ENCODE measurements around the gene TAS2R19. TPM values are rescaled to one million over a fixed set of nuclear protein-coding genes. Genes with fewer than 3 reads are reported as not detected.
A peak's percentile ranks its signal among the peaks of the same experiment; 100 is the strongest.
"Not testable (repeated sequence)": the region's sequence is repeated elsewhere in the genome, so short reads cannot be mapped to it uniquely, and the experiment has no call there.

TAS2R19 gene
- total and polyA plus RNA-seq, 4 donors: 0.13 to 25.0 (median 1.7) TPM

- Histone ChIP-seq H3K27ac (ENCODE audit: low read depth in 1 of 2, low read length in 1 of 2) (no peak overlapping the region), H3K9ac (ENCODE audit: insufficient read depth in 1 of 2, low read length in 2 of 2) (no peak overlapping the region), H3K4me1 (ENCODE audit: control insufficient read depth in 5 of 5, insufficient read depth in 5 of 5, low read length in 5 of 5) (no peaks in the 10 kb centered on the region), H3K27me3 (ENCODE audit: control insufficient read depth in 3 of 3, insufficient read depth in 3 of 3, low read length in 2 of 3) (no peaks in the 10 kb centered on the region), H3K9me3 (ENCODE audit: control insufficient read depth in 4 of 4, insufficient read depth in 3 of 4, low read length in 3 of 4) (no peaks in the 10 kb centered on the region), H3K4me3 (no peak overlapping the region), H3K36me3 (ENCODE audit: control insufficient read depth in 4 of 4, insufficient read depth in 4 of 4, low read length in 4 of 4) (peaks cover 0 to 9% (median 4%) of the 10 kb centered on the region in 4 donors)
- TF ChIP-seq CTCF (IDR thresholded peaks at IDR 0.05; ENCODE audit: control extremely low read depth, extremely low read depth): no peak
- 85 to 86% methylated on average over 1 of the region's 1 CpG for WGBS, 2 donors
- DNase-seq (peak in 1 of 3 donors; percentile 14), ATAC-seq (ENCODE audit: insufficient read depth, low FRiP score) (no peak)
Measured at GRCh38 chr12:11040162-11040561, 17.7 kb upstream of the TAS2R19 start.

DNA sequence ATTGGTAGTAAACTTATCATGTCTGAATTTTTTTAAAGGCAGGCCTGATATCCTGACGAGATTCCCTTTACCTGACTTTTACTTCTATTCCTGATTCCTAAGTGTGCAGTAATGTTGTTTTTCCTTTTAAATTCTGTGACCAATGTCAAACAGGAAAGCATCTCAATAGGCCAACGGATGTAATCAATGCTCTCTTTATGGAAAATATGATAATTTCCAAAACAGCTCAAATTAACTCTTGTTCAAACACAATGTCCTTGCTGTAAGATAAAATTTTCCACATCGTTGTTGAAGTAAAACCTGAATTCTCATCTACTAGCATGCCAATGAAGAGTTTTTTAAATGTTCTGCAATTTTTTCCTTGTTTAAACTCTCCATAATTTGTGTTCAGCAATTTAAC lies 16.8 kb upstream of the TAS2R19 start:
- TF ChIP-seq CTCF (IDR thresholded peaks at IDR 0.05; ENCODE audit: control extremely low read depth, extremely low read depth): no peak
- WGBS, 2 donors: 65 to 90% methylated on average over 3 of the region's 3 CpGs
- no peaks in the 10 kb centered on the region for H3K4me1 ChIP-seq (ENCODE audit: control insufficient read depth in 5 of 5, insufficient read depth in 5 of 5, low read length in 5 of 5)
- DNase-seq: no peak
- H3K9me3 ChIP-seq (ENCODE audit: control insufficient read depth in 4 of 4, insufficient read depth in 3 of 4, low read length in 3 of 4): no peaks in the 10 kb centered on the region
- peaks cover 0 to 7% (median 0%) of the 10 kb centered on the region in 4 donors for H3K36me3 ChIP-seq (ENCODE audit: control insufficient read depth in 4 of 4, insufficient read depth in 4 of 4, low read length in 4 of 4)
- H3K9ac ChIP-seq (ENCODE audit: insufficient read depth in 1 of 2, low read length in 2 of 2): no peak overlapping the region
- ATAC-seq (ENCODE audit: insufficient read depth, low FRiP score): no peak
- H3K4me3 ChIP-seq: no peak overlapping the region
- H3K27me3 ChIP-seq (ENCODE audit: control insufficient read depth in 3 of 3, insufficient read depth in 3 of 3, low read length in 2 of 3): no peaks in the 10 kb centered on the region
- H3K27ac ChIP-seq (ENCODE audit: low read depth in 1 of 2, low read length in 1 of 2): no peak overlapping the region

DNA sequence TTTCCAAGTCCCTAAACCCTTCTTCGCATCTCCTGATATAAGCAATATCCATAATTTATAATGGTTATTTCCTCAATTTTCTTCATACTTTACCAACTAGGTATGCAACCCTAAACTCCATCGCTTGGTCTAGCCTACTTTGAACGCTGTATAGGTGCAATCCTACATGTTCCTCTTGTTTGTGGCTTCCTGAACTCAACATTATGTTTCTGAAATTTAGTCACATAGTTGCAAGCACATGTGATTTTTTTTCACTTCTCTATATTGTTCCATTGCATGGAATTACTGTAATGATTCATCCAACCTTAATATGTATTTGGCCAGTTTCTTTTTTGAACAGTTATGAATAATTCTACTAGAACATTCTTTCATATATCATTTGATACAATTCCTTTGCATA lies 11.5 kb upstream of the TAS2R19 start:
- not testable (repeated sequence) for ATAC-seq (ENCODE audit: insufficient read depth, low FRiP score); H3K9ac ChIP-seq (ENCODE audit: insufficient read depth in 1 of 2, low read length in 2 of 2); H3K4me3 ChIP-seq; DNase-seq; H3K36me3 ChIP-seq (ENCODE audit: control insufficient read depth in 4 of 4, insufficient read depth in 4 of 4, low read length in 4 of 4); H3K9me3 ChIP-seq (ENCODE audit: control insufficient read depth in 4 of 4, insufficient read depth in 3 of 4, low read length in 3 of 4); H3K27me3 ChIP-seq (ENCODE audit: control insufficient read depth in 3 of 3, insufficient read depth in 3 of 3, low read length in 2 of 3); H3K4me1 ChIP-seq (ENCODE audit: control insufficient read depth in 5 of 5, insufficient read depth in 5 of 5, low read length in 5 of 5); H3K27ac ChIP-seq (ENCODE audit: low read depth in 1 of 2, low read length in 1 of 2)
- 100% methylated on average over 1 of the region's 3 CpGs; no CpG with 5 or more reads in 1 of the 2 donors for WGBS, 2 donors

GRCh38 chr12:11031307-11031706 lies 8.9 kb upstream of the TAS2R19 start, which contains the start of gene TAS2R31:
TSS of gene TAS2R31 (minus strand) at chr12:11031407. CDS start at chr12:11031335, 72 bp downstream.
- Histone ChIP-seq H3K27ac (ENCODE audit: low read depth in 1 of 2, low read length in 1 of 2) (no peak within 1 kb of the TSS), H3K4me1 (ENCODE audit: control insufficient read depth in 5 of 5, insufficient read depth in 5 of 5, low read length in 5 of 5) (no peaks in the 10 kb centered on the region), H3K4me3 (no peak within 1 kb of the TSS), H3K27me3 (ENCODE audit: control insufficient read depth in 3 of 3, insufficient read depth in 3 of 3, low read length in 2 of 3) (no peaks in the 10 kb centered on the region), H3K9ac (ENCODE audit: insufficient read depth in 1 of 2, low read length in 2 of 2) (no peak within 1 kb of the TSS), H3K36me3 (ENCODE audit: control insufficient read depth in 4 of 4, insufficient read depth in 4 of 4, low read length in 4 of 4) (peaks cover 0 to 7% (median 3%) of the 10 kb centered on the region in 4 donors), H3K9me3 (ENCODE audit: control insufficient read depth in 4 of 4, insufficient read depth in 3 of 4, low read length in 3 of 4) (no peaks in the 10 kb centered on the region)
- DNase-seq (no peak), ATAC-seq (ENCODE audit: insufficient read depth, low FRiP score) (no peak)
- whole genome bisulfite sequencing, 2 donors: 98 to 99% methylated on average over 6 of the region's 6 CpGs
- TF ChIP-seq CTCF (IDR thresholded peaks at IDR 0.05; ENCODE audit: control extremely low read depth, extremely low read depth): no peak
